CD1c-positive myeloid dendritic cell (primary cell): ENCODE measurements around the gene ALK.

Experiments used
- DNase-seq: peaks from one replicate; pipeline ENCODE4 v3.0.0-alpha.2; 2016; ENCODE audit errors: extremely low spot score

Gene ALK

GRCh38 chr2:29650631-29651097 is 270.7 kb downstream of the ALK start:
- no peak for DNase-seq

- DNase-seq, result no peak
Measured at GRCh38 chr2:29644949-29645348, 276.4 kb downstream of the ALK start.

DNA sequence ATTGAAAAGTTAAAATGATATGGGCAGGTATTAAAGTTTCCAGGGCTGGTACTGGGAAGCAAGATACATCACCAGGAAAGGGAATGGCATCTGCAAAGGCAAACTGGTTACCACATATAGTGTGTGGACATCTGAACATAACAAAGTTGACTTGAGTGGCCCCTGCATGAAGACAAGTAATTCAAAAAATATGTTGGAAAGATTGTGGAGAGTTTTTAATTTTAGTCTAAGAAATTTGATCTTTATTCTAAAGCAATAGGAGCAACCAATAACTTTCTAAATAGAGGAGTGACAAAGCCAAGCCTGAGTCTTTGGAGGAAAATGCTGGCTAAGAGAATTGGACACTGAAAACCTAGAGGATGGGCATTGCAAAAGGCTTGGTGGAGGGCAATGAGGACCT is 278.2 kb downstream of the ALK start:
- DNase-seq, result no peak

DNA sequence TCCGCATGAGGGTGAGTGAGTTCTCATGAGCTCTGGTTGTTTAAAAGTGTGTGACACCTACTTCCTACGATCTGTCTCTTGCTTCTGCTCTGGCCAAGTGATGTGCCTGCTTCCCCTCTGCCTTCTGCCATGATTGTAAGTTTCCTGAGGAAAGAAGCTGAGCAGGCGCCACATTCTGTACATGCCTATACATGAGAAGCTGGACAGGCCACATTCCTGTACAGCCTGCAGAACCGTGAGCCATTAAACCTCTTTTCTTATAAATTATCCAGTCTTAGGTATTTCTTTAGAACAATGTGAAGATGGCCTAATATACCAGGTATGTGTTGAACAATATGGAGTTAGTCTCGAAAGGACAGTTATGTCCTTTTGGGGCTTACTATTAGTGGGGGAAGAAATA is 281.0 kb downstream of the ALK start:
- DNase-seq, result no peak

DNA sequence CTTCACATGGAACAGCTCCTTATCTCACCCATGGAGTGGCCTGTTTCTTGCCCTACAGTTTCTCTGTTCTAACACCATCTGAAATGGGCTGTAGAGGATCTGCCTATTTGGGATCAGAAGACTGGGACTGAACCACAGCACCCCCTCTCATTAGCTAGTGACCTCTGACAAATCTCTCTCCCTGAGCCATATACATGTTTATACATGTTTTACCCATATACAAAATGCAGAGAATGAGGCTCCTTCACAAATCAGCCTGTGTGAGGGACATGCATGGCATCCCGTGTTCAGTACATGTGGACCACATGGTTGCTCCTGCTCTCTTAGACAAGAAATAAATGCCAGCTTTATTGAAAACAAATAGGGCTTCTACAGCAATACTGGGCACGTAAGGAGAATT is 282.7 kb downstream of the ALK start:
- no peak for DNase-seq

DNA sequence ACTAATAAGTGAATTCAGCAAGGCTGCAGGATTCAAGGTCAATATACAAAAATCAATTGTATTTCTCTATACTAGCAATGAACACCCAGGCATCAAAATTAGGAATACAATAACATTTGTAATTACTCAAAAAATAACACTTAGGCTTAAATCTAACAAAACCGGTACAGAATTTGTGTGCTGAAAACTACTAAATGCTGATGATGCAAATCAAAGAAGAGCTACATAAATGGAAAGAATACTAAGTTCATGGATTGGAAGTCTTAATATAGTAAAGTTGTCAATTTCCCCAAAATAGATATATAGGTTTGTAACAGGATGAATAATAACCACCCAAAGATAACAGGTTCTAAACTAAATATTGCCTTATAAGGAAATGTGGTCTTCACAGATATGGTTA is 286.5 kb downstream of the ALK start:
- no peak for DNase-seq

- no peak for DNase-seq
Measured at GRCh38 chr2:29632018-29632417, 289.4 kb downstream of the ALK start.

DNA sequence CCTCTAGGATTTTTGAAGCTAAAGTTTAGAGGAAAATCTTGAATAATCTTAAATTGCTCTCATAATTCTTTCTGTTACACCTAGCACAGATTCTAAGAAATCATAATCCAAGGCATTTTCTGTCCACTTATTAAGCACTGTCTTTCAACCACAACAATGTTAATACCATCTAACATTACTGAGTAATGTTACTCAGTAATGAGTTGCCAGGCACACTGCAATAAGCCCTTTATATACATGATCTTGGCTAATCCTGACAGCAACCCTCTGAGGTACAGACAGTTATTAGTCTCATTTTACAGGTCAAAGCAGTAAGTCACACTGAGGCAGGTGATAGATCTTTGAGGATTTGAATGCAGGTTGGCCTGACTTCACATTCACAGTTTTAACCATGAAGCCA is 291.9 kb downstream of the ALK start:
- no peak for DNase-seq

DNA sequence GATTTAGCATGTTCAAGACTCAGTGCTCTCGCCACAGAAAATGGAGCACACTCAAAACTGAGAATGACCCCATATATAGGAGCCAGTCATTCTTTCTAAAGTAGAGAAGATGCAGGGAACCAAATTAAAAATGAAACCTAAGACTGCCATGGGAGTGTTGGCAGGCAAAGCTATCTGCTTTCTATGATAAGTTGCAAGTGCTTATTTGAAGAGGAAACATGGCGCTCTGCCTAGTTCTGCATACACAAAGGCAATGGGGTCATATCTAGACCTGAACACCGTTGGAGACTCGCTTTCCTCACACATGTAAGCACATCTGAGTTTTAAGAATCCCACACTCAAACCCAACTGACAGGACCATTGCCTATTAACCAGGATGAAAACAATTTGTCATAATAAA is 292.5 kb downstream of the ALK start:
- DNase-seq, result no peak

DNA sequence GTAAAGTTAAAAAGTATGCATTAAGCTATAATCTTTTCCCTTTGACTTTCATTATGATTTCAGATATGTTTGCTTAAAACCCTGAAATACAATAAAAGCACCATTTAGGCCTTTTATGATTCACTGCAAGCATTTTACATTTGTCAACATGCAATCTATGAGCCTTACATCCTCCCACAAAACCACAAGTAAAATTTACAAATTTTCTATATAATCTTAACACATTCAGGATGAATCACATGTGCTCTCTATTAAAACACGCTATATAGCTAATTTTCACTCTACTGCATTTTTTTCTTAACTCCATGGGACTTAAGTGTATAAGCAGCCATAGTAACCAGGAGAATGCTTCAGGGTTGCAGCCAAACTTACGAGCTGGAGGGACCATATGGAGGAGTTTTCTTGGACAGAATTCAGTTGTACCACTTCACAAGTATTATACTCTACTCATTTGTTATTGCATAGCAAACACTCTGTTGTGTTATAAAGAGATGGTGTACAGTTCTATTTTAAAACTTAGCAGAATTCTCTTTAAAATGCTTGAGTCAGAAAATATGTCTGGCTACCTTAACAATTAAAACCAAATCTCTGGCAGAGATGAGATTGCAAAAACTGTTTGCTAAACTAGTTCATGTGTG is 293.2 kb downstream of the ALK start:
- DNase-seq, result no peak

DNA sequence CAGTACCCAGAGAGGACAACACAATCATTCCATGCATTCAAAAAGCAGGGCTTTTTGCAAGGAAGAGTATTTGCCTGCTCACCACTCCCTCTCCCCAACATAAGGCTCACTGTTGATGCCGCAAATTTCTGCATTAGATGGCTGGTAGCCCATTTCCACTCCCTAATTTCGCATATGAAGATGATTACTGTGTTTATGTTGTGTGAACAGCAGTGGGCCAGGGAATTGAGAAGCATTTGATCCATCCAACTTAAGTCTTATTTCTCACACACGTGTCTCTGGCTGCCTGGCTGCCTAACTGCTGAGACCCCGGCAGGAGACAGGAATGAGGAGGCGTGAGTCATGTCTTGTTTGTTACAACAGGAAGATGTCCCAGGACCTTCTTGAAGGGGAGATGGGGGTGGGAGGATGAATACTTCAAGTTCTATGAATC is 294.1 kb downstream of the ALK start:
- DNase-seq, result no peak

GRCh38 chr2:29620890-29621289 is 300.5 kb downstream of the ALK start:
- no peak for DNase-seq

DNA sequence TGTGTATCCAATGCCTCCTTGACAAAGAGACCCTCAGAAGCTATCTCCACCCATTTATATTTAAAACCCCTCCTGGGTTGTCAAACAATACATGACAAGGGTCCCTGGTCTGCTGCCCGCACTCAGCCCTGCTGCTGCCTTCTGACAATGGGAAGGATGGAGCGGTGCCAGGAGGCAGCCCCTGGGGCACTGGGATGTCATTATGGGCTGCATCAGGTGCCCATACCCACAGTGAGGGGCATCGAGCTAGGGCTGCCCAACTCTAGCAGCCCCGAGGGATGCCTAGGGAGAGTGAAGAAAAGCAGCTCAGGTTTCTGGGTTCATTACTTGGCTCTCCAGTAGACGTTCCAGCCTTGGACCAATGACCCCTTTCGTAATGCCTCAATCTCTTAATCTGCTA is 301.7 kb downstream of the ALK start:
- DNase-seq, result no peak

GRCh38 chr2:29618024-29618423 is 303.4 kb downstream of the ALK start:
- DNase-seq, result no peak

GRCh38 chr2:29617351-29617750 is 304.0 kb downstream of the ALK start:
- no peak for DNase-seq

GRCh38 chr2:29616569-29616968 is 304.8 kb downstream of the ALK start:
- no peak for DNase-seq

GRCh38 chr2:29615841-29616240 is 305.5 kb downstream of the ALK start:
- no peak for DNase-seq

- DNase-seq, result no peak
Measured at GRCh38 chr2:29615183-29615582, 306.2 kb downstream of the ALK start.

DNA sequence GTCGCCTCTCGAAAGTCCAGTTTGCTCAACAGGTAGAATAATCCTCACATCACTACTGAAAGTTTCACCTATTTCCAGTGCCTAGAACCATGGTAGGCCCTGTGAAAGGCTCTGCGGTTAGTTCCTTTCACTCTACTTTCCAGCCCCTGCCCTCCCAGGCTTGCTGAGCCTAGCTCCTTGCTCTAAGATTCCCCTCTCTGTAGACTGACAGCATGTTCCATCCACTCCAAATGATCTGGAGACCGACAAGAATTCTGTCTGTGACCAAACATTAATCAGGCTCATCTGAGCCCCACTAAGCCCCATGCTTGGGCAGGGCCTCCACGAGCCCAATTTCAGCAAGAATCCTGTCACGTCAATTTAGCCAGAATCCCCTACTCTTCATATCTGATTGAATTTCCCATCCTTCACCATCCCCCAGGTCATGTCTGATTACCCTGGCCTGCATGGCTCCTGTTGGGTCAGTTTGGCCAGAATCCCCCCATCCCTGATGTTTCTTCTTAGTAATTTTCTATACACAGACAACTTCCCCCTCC is 307.0 kb downstream of the ALK start:
- DNase-seq, result no peak

DNA sequence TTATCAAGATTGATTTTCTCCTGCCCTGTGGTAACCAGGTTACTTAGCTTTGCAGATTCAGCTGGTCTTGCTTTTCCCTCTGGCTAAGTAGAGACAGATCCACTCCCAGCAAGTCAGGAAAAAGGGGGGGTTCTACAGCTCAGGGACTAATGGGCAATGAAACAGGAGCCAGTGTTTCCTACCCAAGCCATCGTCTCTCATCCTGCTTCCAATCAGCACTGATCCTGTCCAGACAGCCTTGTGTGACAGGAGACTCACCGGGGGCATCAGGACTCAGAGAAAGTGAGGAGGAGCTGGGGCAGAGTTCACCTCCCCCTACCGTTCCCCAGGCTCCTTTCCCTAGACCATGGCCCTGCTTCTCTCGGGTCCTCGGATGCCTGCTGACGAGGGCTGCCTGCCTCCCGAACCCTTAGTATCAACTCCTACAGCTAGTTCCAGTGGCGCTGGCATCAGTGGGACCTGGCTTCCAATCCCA is 307.6 kb downstream of the ALK start:
- no peak for DNase-seq

DNA sequence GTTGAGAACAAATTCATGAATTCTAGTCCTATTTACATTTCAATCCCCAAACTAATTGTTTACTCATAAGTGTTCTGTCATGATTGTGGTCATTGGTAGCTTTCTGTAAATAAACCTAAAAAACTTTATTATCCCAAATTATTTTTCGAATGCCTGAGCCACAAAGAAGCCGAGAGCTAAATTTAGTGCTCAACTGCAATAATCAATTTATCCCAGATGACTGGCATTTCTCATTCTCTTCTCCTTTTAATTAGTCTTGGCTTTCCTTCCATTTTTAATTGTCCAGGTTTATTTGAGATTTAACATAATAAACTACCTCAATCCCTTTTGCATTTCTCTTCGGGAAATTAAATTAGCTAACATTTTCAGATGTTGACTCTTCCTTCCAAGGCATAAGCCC is 308.3 kb downstream of the ALK start:
- no peak for DNase-seq

- DNase-seq, result no peak
Measured at GRCh38 chr2:29612568-29612967, 308.8 kb downstream of the ALK start.

DNA sequence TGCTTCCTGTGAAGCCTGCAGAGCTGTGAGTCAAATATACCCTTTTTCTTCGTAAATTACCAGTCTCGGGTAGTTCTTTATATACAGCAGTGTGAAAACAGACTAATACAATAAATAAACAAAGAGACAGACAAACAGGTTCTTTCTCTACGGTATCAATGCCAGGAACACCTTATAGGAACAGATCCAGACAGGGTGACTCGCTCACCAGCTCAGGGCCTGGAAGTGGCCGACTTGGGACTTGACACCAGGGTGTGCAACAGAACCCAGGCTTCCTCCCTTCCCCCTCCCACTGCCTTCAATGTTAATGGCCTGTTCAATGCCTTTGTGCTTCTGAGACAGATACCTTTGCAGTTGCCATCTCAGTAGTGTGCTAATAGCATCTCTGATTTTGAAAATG is 309.5 kb downstream of the ALK start:
- no peak for DNase-seq

DNA sequence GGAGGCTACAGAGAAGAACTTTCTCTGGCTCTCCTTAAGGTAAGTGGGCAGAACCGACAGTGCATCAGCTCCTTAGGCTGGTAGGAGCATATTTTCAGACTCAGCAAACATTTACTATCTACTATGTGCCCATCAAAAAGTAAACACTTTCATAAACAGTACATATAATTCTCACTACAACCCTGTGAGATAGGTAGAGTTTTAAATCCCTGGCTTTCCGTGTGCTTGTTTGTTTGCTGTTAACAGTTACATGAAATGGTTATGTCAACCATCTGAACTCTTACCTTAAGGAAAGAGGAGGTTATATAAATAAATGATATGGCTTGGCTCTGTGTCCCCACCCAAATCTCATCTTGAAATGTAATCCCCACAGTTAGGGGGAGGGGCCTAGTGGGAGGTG is 310.1 kb downstream of the ALK start:
- DNase-seq, result no peak
